ENCODE results near the gene BNC2.

DNA sequence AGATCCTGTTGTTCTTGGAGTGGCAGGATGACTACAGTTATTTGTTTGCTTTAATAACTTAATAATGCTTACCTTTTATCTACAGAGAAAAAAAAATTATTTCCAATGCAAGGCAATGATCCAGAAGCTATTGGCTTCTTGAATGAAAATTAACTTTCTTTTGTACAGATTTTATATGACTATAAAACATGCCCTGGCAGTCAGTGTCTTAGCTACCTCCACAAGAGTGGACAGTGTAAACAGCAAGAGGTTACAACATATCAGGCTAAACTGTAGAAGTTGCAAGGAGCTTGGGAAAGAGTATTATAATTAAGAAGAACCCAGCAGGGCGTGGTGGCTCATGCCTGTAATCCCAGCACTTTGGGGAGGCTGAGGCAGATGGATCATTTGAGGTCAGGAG, 49.1 kb downstream of the BNC2 start:
- TF ChIP-seq GATA2 (IDR thresholded peaks at IDR 0.05; ENCODE audit: low read depth, low read length): no peak
- TF ChIP-seq GATA3 (IDR thresholded peaks at IDR 0.05; ENCODE audit: low read depth, low read length): no peak
